ENCODE data around the gene COPE.
A peak's percentile ranks its signal among the peaks of the same experiment; 100 is the strongest.

Gene COPE

GRCh38 chr19:18860302-18860700 is 58.9 kb downstream of the COPE start:
- no peak overlapping the region for H2AFZ ChIP-seq (ENCODE audit: low read depth, low read length)
- H3K27ac ChIP-seq (ENCODE audit: low read length), result peak overlapping the region; percentile 20; the same call in 1 of the 2 replicates
- TF ChIP-seq EZH2phosphoT487 (IDR thresholded peaks at IDR 0.05; ENCODE audit: low read depth) (no peak), CTCF (IDR thresholded peaks at IDR 0.05; ENCODE audit: low read depth, low read length) (no peak)
- H3K4me3 ChIP-seq (ENCODE audit: low read length), result no peak overlapping the region
- no peak overlapping the region for H3K4me2 ChIP-seq (ENCODE audit: low read length)
- no peaks in the 10 kb centered on the region; the same call in 1 of the 2 replicates for H4K20me1 ChIP-seq (ENCODE audit: insufficient read depth, low read length)
- peaks cover 19% of the 10 kb centered on the region for H3K4me1 ChIP-seq (ENCODE audit: low read length)
- H3K79me2 ChIP-seq (ENCODE audit: low read length), result peaks cover 12% of the 10 kb centered on the region; the same call in 1 of the 2 replicates
- peaks cover 84% of the 10 kb centered on the region for H3K36me3 ChIP-seq (replicated peaks; ENCODE audit: low read depth, low read length)
- no peaks in the 10 kb centered on the region for H3K27me3 ChIP-seq (ENCODE audit: low read depth, low read length)
- H3K9me3 ChIP-seq (ENCODE audit: insufficient read depth, low read length), result no peaks in the 10 kb centered on the region
- no peak overlapping the region for H3K9ac ChIP-seq (ENCODE audit: low read length)

GRCh38 chr19:18859676-18860301 is 59.4 kb downstream of the COPE start:
- Histone ChIP-seq H3K27me3 (ENCODE audit: low read depth, low read length) (no peaks in the 10 kb centered on the region), H3K4me2 (ENCODE audit: low read length) (no peak overlapping the region), H4K20me1 (ENCODE audit: insufficient read depth, low read length) (no peaks in the 10 kb centered on the region; the same call in 1 of the 2 replicates), H3K4me1 (ENCODE audit: low read length) (peaks cover 19% of the 10 kb centered on the region), H3K36me3 (replicated peaks; ENCODE audit: low read depth, low read length) (peaks cover 84% of the 10 kb centered on the region), H3K27ac (ENCODE audit: low read length) (0 out of 2 replicates have a peak overlapping the region, but pooled peaks have one; percentile 20), H2AFZ (ENCODE audit: low read depth, low read length) (no peak overlapping the region), H3K79me2 (ENCODE audit: low read length) (peaks cover 12% of the 10 kb centered on the region; the same call in 1 of the 2 replicates), H3K4me3 (ENCODE audit: low read length) (no peak overlapping the region), H3K9ac (ENCODE audit: low read length) (no peak overlapping the region), H3K9me3 (ENCODE audit: insufficient read depth, low read length) (no peaks in the 10 kb centered on the region)
- no peak for TF ChIP-seq EZH2phosphoT487 (IDR thresholded peaks at IDR 0.05; ENCODE audit: low read depth)
- no peak for TF ChIP-seq CTCF (IDR thresholded peaks at IDR 0.05; ENCODE audit: low read depth, low read length)

- Histone ChIP-seq H3K9me3 (ENCODE audit: insufficient read depth, low read length) (no peaks in the 10 kb centered on the region), H3K4me2 (ENCODE audit: low read length) (no peak overlapping the region), H3K36me3 (replicated peaks; ENCODE audit: low read depth, low read length) (peaks cover 85% of the 10 kb centered on the region), H3K27ac (ENCODE audit: low read length) (no peak overlapping the region), H3K27me3 (ENCODE audit: low read depth, low read length) (no peaks in the 10 kb centered on the region), H3K4me1 (ENCODE audit: low read length) (peaks cover 19% of the 10 kb centered on the region), H3K79me2 (ENCODE audit: low read length) (peaks cover 12% of the 10 kb centered on the region; the same call in 1 of the 2 replicates), H2AFZ (ENCODE audit: low read depth, low read length) (no peak overlapping the region), H3K4me3 (ENCODE audit: low read length) (no peak overlapping the region), H4K20me1 (ENCODE audit: insufficient read depth, low read length) (peaks cover 1% of the 10 kb centered on the region), H3K9ac (ENCODE audit: low read length) (no peak overlapping the region)
- TF ChIP-seq EZH2phosphoT487 (IDR thresholded peaks at IDR 0.05; ENCODE audit: low read depth) (no peak), CTCF (IDR thresholded peaks at IDR 0.05; ENCODE audit: low read depth, low read length) (no peak)
Observed at GRCh38 chr19:18858906-18859646, 60.1 kb downstream of the COPE start.

GRCh38 chr19:18857223-18857622 is 62.0 kb downstream of the COPE start:
- peaks cover 9% of the 10 kb centered on the region for H4K20me1 ChIP-seq (ENCODE audit: insufficient read depth, low read length)
- H3K36me3 ChIP-seq (replicated peaks; ENCODE audit: low read depth, low read length), result peaks cover 87% of the 10 kb centered on the region
- H3K27me3 ChIP-seq (ENCODE audit: low read depth, low read length), result no peaks in the 10 kb centered on the region

More at GRCh38 chr19:18857223-18857622, 62.0 kb downstream of the COPE start:
- no peak for TF ChIP-seq CTCF (IDR thresholded peaks at IDR 0.05; ENCODE audit: low read depth, low read length)
- TF ChIP-seq EZH2phosphoT487 (IDR thresholded peaks at IDR 0.05; ENCODE audit: low read depth), result no peak
- no peak overlapping the region for H2AFZ ChIP-seq (ENCODE audit: low read depth, low read length)
- H3K79me2 ChIP-seq (ENCODE audit: low read length), result peaks cover 12% of the 10 kb centered on the region; the same call in 1 of the 2 replicates
- peaks cover 19% of the 10 kb centered on the region for H3K4me1 ChIP-seq (ENCODE audit: low read length)
- H3K9ac ChIP-seq (ENCODE audit: low read length), result no peak overlapping the region
- H3K9me3 ChIP-seq (ENCODE audit: insufficient read depth, low read length), result no peaks in the 10 kb centered on the region
- H3K4me3 ChIP-seq (ENCODE audit: low read length), result no peak overlapping the region
- H3K27ac ChIP-seq (ENCODE audit: low read length), result no peak overlapping the region
- no peak overlapping the region for H3K4me2 ChIP-seq (ENCODE audit: low read length)

Data from OCI-LY3 (cell line).